Liver (tissue), 2 donors: Measurements from ENCODE around the gene TEKTIP1.

ENCODE experiments used
- MAX ChIP-seq: IDR thresholded peaks from 2 replicates; pipeline ENCODE4 v1.6.1; 2016; ENCODE audit warnings: antibody characterized with exemption
- REST ChIP-seq: IDR thresholded peaks from 2 replicates; pipeline ENCODE4 v1.6.1; 2016; ENCODE audit warnings: antibody characterized with exemption, mild to moderate bottlenecking
- TF ChIP-seq, protein P1 (sequence below): fragments of 150-350 bp; IDR thresholded peaks from 2 replicates; pipeline ENCODE4 v1.5.1; 2017; ENCODE audit warnings: improper control_type of control experiment, low read depth, low read length; ENCODE audit not compliant: missing input control
- donor health status: healthy.

- TF ChIP-seq REST (no peak), MAX (no peak)
- TF ChIP-seq, protein P1, sequence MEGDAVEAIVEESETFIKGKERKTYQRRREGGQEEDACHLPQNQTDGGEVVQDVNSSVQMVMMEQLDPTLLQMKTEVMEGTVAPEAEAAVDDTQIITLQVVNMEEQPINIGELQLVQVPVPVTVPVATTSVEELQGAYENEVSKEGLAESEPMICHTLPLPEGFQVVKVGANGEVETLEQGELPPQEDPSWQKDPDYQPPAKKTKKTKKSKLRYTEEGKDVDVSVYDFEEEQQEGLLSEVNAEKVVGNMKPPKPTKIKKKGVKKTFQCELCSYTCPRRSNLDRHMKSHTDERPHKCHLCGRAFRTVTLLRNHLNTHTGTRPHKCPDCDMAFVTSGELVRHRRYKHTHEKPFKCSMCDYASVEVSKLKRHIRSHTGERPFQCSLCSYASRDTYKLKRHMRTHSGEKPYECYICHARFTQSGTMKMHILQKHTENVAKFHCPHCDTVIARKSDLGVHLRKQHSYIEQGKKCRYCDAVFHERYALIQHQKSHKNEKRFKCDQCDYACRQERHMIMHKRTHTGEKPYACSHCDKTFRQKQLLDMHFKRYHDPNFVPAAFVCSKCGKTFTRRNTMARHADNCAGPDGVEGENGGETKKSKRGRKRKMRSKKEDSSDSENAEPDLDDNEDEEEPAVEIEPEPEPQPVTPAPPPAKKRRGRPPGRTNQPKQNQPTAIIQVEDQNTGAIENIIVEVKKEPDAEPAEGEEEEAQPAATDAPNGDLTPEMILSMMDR: no peak
These were observed 6.7 kb downstream of the TEKTIP1 start for GRCh38 chr19:3545669-3546034.
